Type B pancreatic cell (in vitro differentiated cells): ENCODE measurements around the gene LYZL4. TPM values are rescaled to one million over a fixed set of nuclear protein-coding genes. Genes with fewer than 3 reads are reported as not detected.

ENCODE experiments used
- DNase-seq: peaks from one replicate; pipeline ENCODE4 v3.0.0; 2021; ENCODE audit warnings: mixed read lengths; ENCODE audit not compliant: unreplicated experiment; ENCODE audit errors: extremely low spot score
- H3K27ac Mint-ChIP-seq: 2 replicates; pipeline ENCODE4 v1.8.0; 2021; ENCODE audit warnings: mild to moderate bottlenecking, mixed read lengths
- H3K27me3 Mint-ChIP-seq: 2 replicates; pipeline ENCODE4 v1.8.0; 2021; ENCODE audit warnings: mixed read lengths
- H3K36me3 Mint-ChIP-seq: 2 replicates; pipeline ENCODE4 v1.8.0; 2021; ENCODE audit warnings: mixed read lengths
- H3K4me1 Mint-ChIP-seq: one replicate; pipeline ENCODE4 v1.8.0; 2021; ENCODE audit warnings: mixed read lengths; ENCODE audit not compliant: unreplicated experiment
- H3K4me3 Mint-ChIP-seq: 2 replicates; pipeline ENCODE4 v1.8.0; 2021; ENCODE audit warnings: mild to moderate bottlenecking, mixed read lengths
- H3K9me3 Mint-ChIP-seq: 2 replicates; pipeline ENCODE4 v1.8.0; 2021; ENCODE audit warnings: mixed read lengths
- total RNA-seq: library from RNA; stranded (reverse); gene quantifications from 2 replicates; pipeline ENCODE4 v1.2.1, GENCODE V29; 2021; ENCODE audit warnings: low replicate concordance
- TF ChIP-seq, protein P1 (sequence below): fragments of 200-600 bp; sonication (generic); conservative IDR thresholded peaks from 2 replicates; pipeline ENCODE4 v1.5.0; 2021; ENCODE audit warnings: antibody characterized with exemption, mild to moderate bottlenecking

LYZL4 gene
- total RNA-seq, 1 donor from 2014 or later: not detected

- Mint-ChIP-seq H3K4me3 (no peak overlapping the region), H3K4me1 (no peaks in the 10 kb centered on the region), H3K36me3 (no peaks in the 10 kb centered on the region), H3K27me3 (peaks cover 27% of the 10 kb centered on the region), H3K9me3 (no peaks in the 10 kb centered on the region), H3K27ac (no peak overlapping the region)
- TF ChIP-seq, protein P1, sequence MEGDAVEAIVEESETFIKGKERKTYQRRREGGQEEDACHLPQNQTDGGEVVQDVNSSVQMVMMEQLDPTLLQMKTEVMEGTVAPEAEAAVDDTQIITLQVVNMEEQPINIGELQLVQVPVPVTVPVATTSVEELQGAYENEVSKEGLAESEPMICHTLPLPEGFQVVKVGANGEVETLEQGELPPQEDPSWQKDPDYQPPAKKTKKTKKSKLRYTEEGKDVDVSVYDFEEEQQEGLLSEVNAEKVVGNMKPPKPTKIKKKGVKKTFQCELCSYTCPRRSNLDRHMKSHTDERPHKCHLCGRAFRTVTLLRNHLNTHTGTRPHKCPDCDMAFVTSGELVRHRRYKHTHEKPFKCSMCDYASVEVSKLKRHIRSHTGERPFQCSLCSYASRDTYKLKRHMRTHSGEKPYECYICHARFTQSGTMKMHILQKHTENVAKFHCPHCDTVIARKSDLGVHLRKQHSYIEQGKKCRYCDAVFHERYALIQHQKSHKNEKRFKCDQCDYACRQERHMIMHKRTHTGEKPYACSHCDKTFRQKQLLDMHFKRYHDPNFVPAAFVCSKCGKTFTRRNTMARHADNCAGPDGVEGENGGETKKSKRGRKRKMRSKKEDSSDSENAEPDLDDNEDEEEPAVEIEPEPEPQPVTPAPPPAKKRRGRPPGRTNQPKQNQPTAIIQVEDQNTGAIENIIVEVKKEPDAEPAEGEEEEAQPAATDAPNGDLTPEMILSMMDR: no peak
- DNase-seq: no peak
Measured at GRCh38 chr3:42411429-42411828, 1.0 kb upstream of the LYZL4 start.

DNA sequence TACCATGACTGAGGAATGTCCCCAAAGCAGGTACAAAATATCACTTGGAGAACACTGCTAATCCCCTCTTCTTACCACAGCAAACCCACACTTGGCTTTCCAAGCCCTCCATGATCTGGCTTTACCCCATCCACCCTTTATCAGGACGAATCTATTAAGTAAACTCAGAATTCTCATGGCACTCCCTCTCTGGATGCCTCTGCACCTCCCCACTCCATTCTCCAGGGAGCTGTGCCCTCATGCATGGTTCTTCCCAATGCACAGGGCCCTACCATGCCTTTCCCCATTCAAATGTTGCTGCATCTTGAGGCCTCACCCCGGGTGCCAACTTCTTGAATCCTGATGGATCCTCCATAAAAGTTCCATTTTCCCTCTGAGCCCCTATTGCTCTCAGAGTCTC, 2.3 kb downstream of the LYZL4 start:
- no peak overlapping the region for H3K4me3 Mint-ChIP-seq
- peaks cover 11% of the 10 kb centered on the region for H3K27me3 Mint-ChIP-seq
- H3K4me1 Mint-ChIP-seq: no peaks in the 10 kb centered on the region

DNA sequence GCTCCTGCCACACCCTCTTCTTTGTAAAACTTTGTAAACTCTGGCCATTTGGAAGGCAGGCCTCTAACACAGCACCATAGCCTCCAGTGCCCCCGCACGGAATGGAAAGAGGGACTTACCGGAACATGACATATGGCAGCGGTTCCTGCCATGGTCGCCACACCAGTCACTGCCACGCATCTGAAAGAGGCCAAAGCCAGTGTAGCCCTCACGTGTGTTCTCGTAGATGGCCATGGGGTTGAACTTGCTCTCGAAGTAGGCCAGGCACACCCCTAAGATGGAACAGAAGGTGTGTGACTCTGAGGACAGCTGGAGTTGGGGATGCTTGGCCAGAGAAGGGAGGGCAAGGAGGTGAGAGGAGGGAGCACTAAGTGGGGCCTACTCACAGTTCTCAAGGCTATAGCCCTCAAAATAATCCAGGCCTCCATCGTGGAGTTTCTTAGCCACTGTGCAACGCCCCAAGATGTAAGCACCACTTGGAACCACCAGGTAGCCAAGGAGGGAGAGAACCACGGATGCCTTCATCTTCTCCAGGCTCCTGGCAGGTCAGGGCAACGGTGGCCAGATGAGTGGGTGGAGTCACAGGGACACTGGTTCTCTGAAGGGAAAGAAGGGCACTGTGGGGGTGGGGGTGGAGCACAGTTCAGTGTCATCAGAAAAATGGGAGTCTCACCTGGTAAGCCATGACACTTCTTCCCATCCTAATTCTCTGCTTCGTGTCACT, 3.5 kb downstream of the LYZL4 start:
- Mint-ChIP-seq H3K27ac (no peak overlapping the region), H3K4me3 (no peak overlapping the region), H3K9me3 (no peaks in the 10 kb centered on the region), H3K27me3 (peaks cover 11% of the 10 kb centered on the region), H3K36me3 (no peaks in the 10 kb centered on the region), H3K4me1 (no peaks in the 10 kb centered on the region)
- TF ChIP-seq, protein P1: no peak
- no peak for DNase-seq

More for the DNA sequence above, 2.3 kb downstream of the LYZL4 start:
- H3K27ac Mint-ChIP-seq: no peak overlapping the region
- TF ChIP-seq, protein P1: no peak
- H3K36me3 Mint-ChIP-seq: no peaks in the 10 kb centered on the region
- H3K9me3 Mint-ChIP-seq: no peaks in the 10 kb centered on the region
- DNase-seq: no peak

DNA sequence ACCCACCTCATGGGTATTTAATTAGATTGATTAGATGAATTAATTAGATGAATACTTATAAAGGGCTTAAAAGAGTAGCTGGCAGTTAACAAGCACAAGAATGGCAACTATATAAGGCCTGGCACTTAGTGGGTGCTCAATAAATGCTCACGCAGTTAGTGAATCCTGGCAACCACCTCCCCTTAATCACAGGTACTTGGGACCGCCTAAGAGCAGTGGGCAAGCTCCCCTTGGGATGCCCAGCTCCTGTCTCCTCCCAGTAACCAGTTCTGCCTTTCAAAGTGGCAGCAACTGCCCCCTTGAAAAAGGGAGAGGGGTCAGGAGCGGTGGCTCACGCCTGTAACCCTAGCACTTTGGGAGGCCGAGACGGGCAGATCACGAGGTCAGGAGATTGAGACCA, 4.6 kb downstream of the LYZL4 start:
- Mint-ChIP-seq H3K27me3 (peaks cover 11% of the 10 kb centered on the region), H3K27ac (no peak overlapping the region), H3K4me1 (no peaks in the 10 kb centered on the region), H3K4me3 (no peak overlapping the region), H3K36me3 (no peaks in the 10 kb centered on the region), H3K9me3 (no peaks in the 10 kb centered on the region)
- TF ChIP-seq, protein P1: no peak
- DNase-seq: no peak

- H3K36me3 Mint-ChIP-seq: no peaks in the 10 kb centered on the region
- TF ChIP-seq, protein P1: no peak
- no peaks in the 10 kb centered on the region for H3K4me1 Mint-ChIP-seq
- DNase-seq: no peak
- no peak overlapping the region for H3K4me3 Mint-ChIP-seq
- H3K27ac Mint-ChIP-seq: no peak overlapping the region
- peaks cover 2% of the 10 kb centered on the region for H3K27me3 Mint-ChIP-seq
- no peaks in the 10 kb centered on the region for H3K9me3 Mint-ChIP-seq
Measured at GRCh38 chr3:42403737-42404136, 6.7 kb downstream of the LYZL4 start.
